Activated gamma-delta T cell treated with anti-CD3 and anti-CD28 coated beads, Interleukin-2, amount 50 U/mL, for 16 hours (primary cell): ENCODE results near the gene TENT4B.
A peak's percentile ranks its signal among the peaks of the same experiment; 100 is the strongest.
"Not testable (repeated sequence)": the region's sequence is repeated elsewhere in the genome, so short reads cannot be mapped to it uniquely, and the experiment has no call there.

Experiments used
- DNase-seq: peaks from one replicate; pipeline ENCODE4 v3.0.0-alpha.2; 2020; ENCODE audit warnings: low read depth

Gene TENT4B

GRCh38 chr16:50152807-50153595, at the start of gene TENT4B:
Gene TENT4B, plus strand, starts transcription at chr16:50153306. Its CDS starts 316 bp downstream, at chr16:50153622.
- DNase-seq, result peak; percentile 78

- DNase-seq, result no peak
These were observed 49.3 kb upstream of the TENT4B start for GRCh38 chr16:50103764-50104163.

GRCh38 chr16:50114357-50115129, 38.6 kb upstream of the TENT4B start:
- no peak for DNase-seq

GRCh38 chr16:50120711-50121110, 32.4 kb upstream of the TENT4B start:
- no peak for DNase-seq

- no peak for DNase-seq
These were observed 31.8 kb upstream of the TENT4B start for GRCh38 chr16:50121278-50121677.

GRCh38 chr16:50121721-50122445, 31.2 kb upstream of the TENT4B start:
- DNase-seq, result no peak

- no peak for DNase-seq
These were observed 29.7 kb upstream of the TENT4B start for GRCh38 chr16:50123417-50123816.

GRCh38 chr16:50124769-50125168, 28.3 kb upstream of the TENT4B start:
- DNase-seq, result no peak

GRCh38 chr16:50126183-50126582, 26.9 kb upstream of the TENT4B start:
- no peak for DNase-seq

GRCh38 chr16:50132571-50132970, 20.5 kb upstream of the TENT4B start:
- not testable (repeated sequence) for DNase-seq

- no peak for DNase-seq
These were observed 19.9 kb upstream of the TENT4B start for GRCh38 chr16:50133214-50133613.

GRCh38 chr16:50136399-50136798, 16.7 kb upstream of the TENT4B start:
- DNase-seq, result no peak

GRCh38 chr16:50137268-50137667, 15.8 kb upstream of the TENT4B start:
- no peak for DNase-seq

- no peak for DNase-seq
These were observed 13.5 kb upstream of the TENT4B start for GRCh38 chr16:50139580-50139979.

- DNase-seq, result no peak
These were observed 8.9 kb upstream of the TENT4B start for GRCh38 chr16:50144211-50144610.

GRCh38 chr16:50146479-50147435, 6.3 kb upstream of the TENT4B start:
- no peak for DNase-seq

- DNase-seq, result no peak
These were observed 1.8 kb upstream of the TENT4B start for GRCh38 chr16:50151322-50151721.

- DNase-seq, result no peak
These were observed 1.4 kb upstream of the TENT4B start for GRCh38 chr16:50151756-50152155.

- DNase-seq, result peak; percentile 58
These were observed 727 bp upstream of the TENT4B start for GRCh38 chr16:50152351-50152806.

GRCh38 chr16:50153596-50154419, 702 bp downstream of the TENT4B start:
- no peak for DNase-seq
